GM21360 (cell line): ENCODE measurements around the gene VWA8.

Source experiments
- ATAC-seq: cut with Tn5 transposase; IDR thresholded peaks from one replicate; pipeline ENCODE4 v1.9.1; 2021; ENCODE audit warnings: mild to moderate bottlenecking, moderate library complexity; ENCODE audit not compliant: unreplicated experiment

Gene VWA8

GRCh38 chr13:41960637-41961465 is at the start of gene VWA8:
Gene VWA8 (minus strand): TSS chr13:41961109. CDS start chr13:41961015, 94 bp downstream.
- peak; percentile 89 for ATAC-seq

GRCh38 chr13:42009057-42009456 is 48.1 kb upstream of the VWA8 start:
- ATAC-seq: no peak

GRCh38 chr13:42007844-42008243 is 46.9 kb upstream of the VWA8 start:
- ATAC-seq: no peak

DNA sequence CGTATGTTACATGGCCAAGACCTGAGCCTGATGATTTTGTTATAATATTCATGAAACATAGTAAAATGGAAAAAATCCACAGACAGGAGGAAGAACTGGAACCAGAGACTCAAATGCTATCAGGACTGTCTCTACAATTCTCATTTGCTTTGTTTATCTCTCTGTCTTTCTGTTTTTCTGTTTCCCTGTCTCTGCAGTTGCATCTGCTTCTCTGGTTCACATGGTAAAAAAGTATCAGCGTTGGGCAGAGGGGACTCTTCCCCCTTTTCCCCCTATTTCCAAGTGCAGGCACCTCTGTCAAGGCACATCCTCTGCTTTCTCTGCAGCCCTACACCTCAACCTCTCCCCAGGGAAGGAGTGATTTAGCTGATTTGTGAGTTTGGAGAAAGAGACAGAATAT is 41.2 kb upstream of the VWA8 start:
- ATAC-seq: no peak

DNA sequence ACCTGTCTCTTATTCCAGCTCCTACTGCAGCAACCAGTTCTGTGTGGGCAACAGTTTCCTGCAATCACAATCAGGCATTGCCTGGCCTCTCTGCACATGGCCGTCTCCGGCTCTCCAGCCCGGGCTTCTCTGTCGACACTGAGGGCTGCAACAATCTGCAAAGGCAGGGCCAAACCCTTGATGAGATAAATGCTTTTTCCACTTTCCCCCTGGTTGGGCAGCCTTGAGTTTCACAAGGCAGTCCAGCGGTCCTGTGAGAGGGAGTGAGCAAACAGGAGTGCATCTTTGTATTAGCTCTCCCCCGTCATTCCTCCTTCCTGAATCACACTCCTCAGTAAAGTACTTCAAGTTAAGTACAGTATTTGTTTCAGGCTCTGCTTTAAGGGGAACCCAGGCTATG is 40.7 kb upstream of the VWA8 start:
- ATAC-seq: no peak

DNA sequence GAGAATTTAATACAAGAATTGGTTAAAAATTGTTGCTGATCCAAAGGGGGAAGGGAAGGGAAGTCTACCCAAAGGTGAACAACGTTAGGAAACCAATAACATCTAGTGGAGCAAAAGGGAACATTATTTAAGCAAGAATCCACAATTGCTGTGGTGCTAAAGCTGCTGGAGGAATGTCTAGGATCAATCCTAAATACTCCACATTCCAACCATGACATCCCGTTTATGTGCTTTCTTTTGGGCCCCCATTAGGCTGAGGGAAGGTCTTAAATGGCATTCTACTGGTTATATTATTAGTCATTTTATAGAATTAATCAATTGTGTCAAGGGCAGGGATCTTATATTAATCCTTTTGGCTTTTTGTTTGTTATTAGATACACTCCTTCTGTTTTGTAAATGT is 39.9 kb upstream of the VWA8 start:
- no peak for ATAC-seq

GRCh38 chr13:41997396-41997795 is 36.5 kb upstream of the VWA8 start:
- no peak for ATAC-seq

DNA sequence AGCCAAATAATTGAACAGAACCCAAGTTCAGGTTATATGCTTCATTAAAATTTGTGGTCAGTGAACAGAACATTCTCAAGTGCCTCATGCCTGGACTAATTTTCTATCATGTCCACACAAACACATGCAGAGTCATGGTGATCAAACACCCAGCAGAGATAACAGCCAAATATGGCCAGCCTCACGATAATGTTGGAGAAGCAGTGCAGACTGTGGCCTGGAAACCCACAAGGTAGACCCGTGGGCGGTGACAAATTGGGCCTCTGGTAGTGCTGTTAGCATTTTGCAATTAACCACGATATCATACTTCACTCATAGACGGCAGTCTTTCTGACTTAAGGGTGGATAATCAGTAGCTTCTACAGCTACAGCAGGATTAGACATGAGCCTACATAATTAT is 35.0 kb upstream of the VWA8 start:
- no peak for ATAC-seq

DNA sequence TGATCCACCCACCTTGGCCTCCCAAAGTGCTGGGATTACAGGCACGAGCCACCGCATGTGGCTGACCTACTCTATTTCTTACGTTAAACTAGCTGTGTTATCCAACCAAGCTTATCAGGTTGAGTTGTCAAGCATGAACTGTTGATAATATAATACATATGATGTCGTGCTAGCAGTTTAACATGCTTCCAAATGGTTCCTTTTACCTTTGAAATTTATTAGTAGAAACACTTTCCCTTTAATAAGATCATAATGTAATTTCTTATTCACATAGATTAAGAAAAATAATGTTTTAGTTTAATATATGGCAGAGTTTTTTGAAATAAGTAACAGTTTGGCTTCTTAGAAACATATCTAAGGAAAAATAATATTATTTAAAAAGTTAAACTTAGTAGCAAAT is 34.4 kb upstream of the VWA8 start:
- no peak for ATAC-seq

DNA sequence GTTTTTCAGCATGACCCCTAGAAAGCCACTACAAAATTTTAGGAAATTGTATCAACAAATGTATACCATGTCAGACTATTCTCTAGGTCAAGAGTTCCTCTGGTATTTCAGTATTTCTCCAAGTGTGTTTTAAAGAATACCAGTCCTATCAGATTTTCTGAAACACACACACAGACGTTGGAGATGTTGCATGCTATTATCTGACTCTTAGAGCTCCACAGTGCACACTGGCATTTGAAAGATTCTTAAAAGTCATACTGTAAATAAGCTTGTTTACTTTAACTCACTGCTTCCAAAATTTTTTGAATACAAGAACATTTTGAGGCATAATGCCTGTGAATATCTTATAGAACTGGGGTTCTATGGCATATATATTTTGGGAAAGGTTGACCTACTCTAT is 33.8 kb upstream of the VWA8 start:
- no peak for ATAC-seq

DNA sequence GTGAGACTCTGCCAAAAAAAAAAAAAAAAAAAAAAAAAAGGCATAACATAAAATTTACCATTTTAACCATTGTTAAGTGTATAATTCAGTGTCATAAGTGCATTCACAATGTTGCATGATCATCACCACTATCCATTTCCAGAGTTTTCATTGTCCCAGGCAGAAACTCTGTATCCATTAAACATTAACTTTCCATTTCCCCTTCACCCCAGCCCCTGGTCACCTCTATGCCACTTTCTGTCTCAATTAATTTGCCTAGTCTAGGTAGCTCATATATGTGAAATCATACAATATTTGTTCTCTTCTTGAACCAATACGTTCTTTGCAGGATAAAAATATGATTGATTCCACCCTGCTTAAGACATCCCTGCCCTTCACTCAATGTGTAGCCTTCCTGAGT is 31.0 kb upstream of the VWA8 start:
- ATAC-seq: no peak

DNA sequence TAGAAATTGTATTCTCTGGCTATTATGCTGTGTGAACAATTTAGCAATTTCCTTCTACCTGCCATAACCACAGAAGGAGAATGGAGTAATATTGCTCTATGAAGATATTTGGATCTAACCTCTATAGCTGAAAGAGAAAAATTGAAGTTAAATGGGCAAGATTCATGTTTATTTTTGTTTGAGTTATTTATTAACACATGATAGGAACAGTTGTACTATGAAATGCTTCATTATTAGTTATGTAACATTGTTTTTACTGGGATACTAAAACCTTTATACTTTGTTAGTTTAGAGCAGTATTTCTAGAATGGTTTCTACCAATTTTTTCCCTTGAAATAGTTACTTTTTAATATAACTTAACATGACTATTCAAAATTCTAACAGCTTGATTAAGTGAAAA is 27.3 kb upstream of the VWA8 start:
- no peak for ATAC-seq

DNA sequence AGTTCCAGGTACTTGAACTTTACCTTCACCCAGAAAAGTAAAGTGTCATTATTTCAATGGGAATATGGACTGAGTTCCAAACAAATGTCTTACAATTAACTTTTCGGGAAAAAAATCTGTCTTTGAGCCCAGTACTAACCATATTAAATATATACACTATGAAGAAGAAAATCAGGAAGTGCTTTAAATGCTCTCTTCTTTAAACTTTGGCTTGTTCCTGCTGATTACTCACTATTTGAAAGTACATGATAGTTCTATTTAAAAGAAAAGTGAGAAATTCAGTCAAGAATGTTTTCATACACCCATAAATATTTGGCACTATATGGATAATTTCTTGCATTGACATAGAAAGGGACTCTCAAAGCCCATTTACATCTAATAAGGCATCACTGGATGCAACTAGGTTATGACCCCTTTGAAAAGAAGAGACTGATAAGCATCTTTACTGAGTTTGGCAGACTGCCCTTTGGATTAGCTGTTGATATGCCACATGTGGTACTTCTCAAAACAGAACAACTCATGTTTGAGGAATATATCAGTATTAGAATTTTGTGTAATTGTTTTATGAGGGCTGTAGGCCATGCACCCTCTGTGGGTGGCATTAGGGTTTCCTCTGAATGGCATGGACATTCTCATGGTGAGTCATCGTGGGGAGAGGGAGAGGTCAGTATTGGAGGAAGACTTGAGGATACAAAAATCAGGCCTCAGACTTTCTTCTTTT is 25.0 kb upstream of the VWA8 start:
- ATAC-seq: no peak

- no peak for ATAC-seq
Observed at GRCh38 chr13:41981951-41982715, 21.2 kb upstream of the VWA8 start.

- no peak for ATAC-seq
Observed at GRCh38 chr13:41978007-41978406, 17.1 kb upstream of the VWA8 start.

DNA sequence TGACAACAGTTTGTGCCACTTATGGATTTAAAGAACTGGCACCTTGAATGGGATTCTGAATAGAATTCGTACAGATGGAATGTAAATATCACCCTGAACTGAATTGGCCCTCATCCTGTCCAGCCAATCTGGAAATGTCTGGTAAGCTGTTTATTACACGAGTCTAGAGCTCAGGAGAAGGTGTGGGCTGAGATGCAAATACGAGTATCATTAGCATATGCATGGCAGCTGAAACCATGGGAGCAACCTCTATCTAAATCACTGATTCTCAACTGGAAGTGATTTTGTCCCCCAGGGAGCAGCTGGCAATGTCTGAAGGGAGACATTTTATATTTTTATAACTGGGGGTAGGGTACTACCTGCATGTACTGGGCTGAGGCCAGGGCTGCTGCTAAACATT is 15.6 kb upstream of the VWA8 start:
- ATAC-seq: no peak

- no peak for ATAC-seq
Observed at GRCh38 chr13:41974262-41974900, 13.5 kb upstream of the VWA8 start.

DNA sequence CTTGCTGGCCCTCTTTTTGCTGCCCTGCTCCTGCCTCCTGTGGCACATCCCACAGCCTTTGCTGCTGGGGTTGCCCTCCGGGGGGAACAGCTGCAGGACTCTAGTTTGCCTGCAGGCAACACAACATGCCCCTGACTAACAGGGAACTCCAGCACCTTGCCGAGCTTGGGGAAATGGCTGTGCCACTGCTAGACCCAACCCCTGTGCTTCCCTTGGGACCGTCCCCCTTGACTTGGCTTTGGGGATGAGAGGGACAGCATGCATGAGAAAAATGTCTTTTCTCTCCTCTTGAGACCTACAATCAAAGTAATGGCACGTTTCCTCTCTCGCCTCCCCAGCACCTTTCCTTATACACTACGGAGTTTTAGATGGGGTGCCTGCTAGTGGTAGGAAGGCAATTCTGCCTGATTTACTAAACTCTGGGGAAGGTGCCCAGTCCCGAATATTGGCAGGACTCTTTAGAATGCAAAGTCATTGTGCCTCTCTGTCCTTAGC is 12.4 kb upstream of the VWA8 start:
- ATAC-seq: no peak

GRCh38 chr13:41971848-41972247 is 10.9 kb upstream of the VWA8 start:
- no peak for ATAC-seq

GRCh38 chr13:41970918-41971317 is 10.0 kb upstream of the VWA8 start:
- no peak for ATAC-seq

DNA sequence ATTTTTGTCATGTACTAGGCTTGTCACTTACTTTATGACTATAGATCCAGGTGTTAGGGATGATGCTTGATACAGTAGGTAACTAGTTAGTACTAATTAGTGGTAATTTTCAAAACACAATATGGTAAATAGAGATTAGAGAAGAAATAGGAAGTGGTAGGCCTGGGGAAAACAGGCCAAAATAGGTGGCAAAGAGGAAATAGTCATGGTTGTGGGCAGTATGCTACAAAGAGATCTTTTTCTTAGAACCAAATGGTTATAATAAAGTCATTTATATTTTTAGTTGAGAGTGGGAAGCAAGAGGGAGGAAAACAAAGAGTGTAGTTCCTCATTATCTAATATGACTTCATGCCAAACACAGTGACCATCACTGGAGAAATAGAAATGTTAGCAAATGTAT is 9.1 kb upstream of the VWA8 start:
- no peak for ATAC-seq
